MM.1S (cell line): ENCODE measurements around the gene MYOZ2.

ENCODE experiments used
- DNase-seq: peaks from one replicate; pipeline ENCODE4 v3.0.0-alpha.2; 2015
- H2AFZ ChIP-seq: fragments of 300-600 bp; sonication (generic); 2 replicates; pipeline ENCODE4 v1.6.0; 2016; ENCODE audit warnings: antibody characterized with exemption, low read length
- H3F3A ChIP-seq: fragments of 300-600 bp; sonication (generic); 2 replicates; pipeline ENCODE4 v1.6.1; 2016; ENCODE audit warnings: mild to moderate bottlenecking, antibody characterized with exemption, low read length, moderate library complexity, mixed read lengths; ENCODE audit not compliant: insufficient read depth
- H3K27ac ChIP-seq: fragments of 300-600 bp; sonication (generic); 2 replicates; pipeline ENCODE4 v1.5.1; 2016; ENCODE audit warnings: mild to moderate bottlenecking, low read length
- H3K27me3 ChIP-seq: fragments of 300-600 bp; sonication (generic); replicated peaks from 2 replicates; pipeline ENCODE4 v1.6.0; 2016; ENCODE audit warnings: low read length; ENCODE audit not compliant: insufficient read depth
- H3K36me3 ChIP-seq: fragments of 300-600 bp; sonication (generic); replicated peaks from 2 replicates; pipeline ENCODE4 v1.6.1; 2016; ENCODE audit warnings: mild to moderate bottlenecking, low read length, mixed read lengths; ENCODE audit not compliant: insufficient read depth
- H3K4me1 ChIP-seq: fragments of 300-600 bp; sonication (generic); 2 replicates; pipeline ENCODE4 v1.6.1; 2016; ENCODE audit warnings: low read length, mixed read lengths
- H3K4me2 ChIP-seq: fragments of 300-600 bp; sonication (generic); 2 replicates; pipeline ENCODE4 v1.6.0; 2016; ENCODE audit warnings: low read depth, low read length
- H3K4me3 ChIP-seq: fragments of 300-600 bp; sonication (generic); 2 replicates; pipeline ENCODE4 v1.5.1; 2016; ENCODE audit warnings: low read length, mixed read lengths
- H3K79me2 ChIP-seq: fragments of 300-600 bp; sonication (generic); 2 replicates; pipeline ENCODE4 v1.6.1; 2016; ENCODE audit warnings: mixed run types, low read length, mixed read lengths
- H3K9ac ChIP-seq: fragments of 300-600 bp; sonication (generic); 2 replicates; pipeline ENCODE4 v1.6.1; 2016; ENCODE audit warnings: low read length, mixed read lengths
- H3K9me2 ChIP-seq: fragments of 300-600 bp; sonication (generic); replicated peaks from 2 replicates; pipeline ENCODE4 v1.6.1; 2016; ENCODE audit warnings: mild to moderate bottlenecking, low read length, mixed read lengths; ENCODE audit not compliant: insufficient read depth
- H3K9me3 ChIP-seq: fragments of 300-600 bp; sonication (generic); replicated peaks from 2 replicates; pipeline ENCODE4 v1.6.1; 2016; ENCODE audit warnings: mild to moderate bottlenecking, low read length, mixed read lengths; ENCODE audit not compliant: insufficient read depth
- H4K20me1 ChIP-seq: fragments of 300-600 bp; sonication (generic); 2 replicates; pipeline ENCODE4 v1.6.1; 2016; ENCODE audit warnings: mild to moderate bottlenecking, low read length, moderate library complexity, mixed read lengths; ENCODE audit not compliant: insufficient read depth
- EZH2 ChIP-seq: fragments of 300-600 bp; sonication (generic); optimal IDR thresholded peaks from 2 replicates; pipeline ENCODE3; 2017; ENCODE audit warnings: low read depth, mild to moderate bottlenecking, antibody characterized with exemption, low read length, mixed read lengths
- EZH2phosphoT487 ChIP-seq: fragments of 300-600 bp; sonication (generic); IDR thresholded peaks from 2 replicates; pipeline ENCODE4 v1.6.1; 2018; ENCODE audit warnings: antibody characterized with exemption, low read length
- TF ChIP-seq, protein P1 (sequence below): fragments of 300-600 bp; sonication (generic); IDR thresholded peaks from 2 replicates; pipeline ENCODE4 v1.5.1; 2016; ENCODE audit warnings: antibody characterized with exemption, low read length, mixed read lengths

MYOZ2 gene

GRCh38 chr4:119232286-119232685 lies 96.7 kb downstream of the MYOZ2 start:
- H3K36me3 ChIP-seq: 0 out of 2 replicates have a peak, but pooled peaks cover 2% of the 10 kb centered on the region
- H4K20me1 ChIP-seq: no peaks in the 10 kb centered on the region; the same call in 1 of the 2 replicates
- no peak overlapping the region for H3K4me3 ChIP-seq
- TF ChIP-seq, protein P1, sequence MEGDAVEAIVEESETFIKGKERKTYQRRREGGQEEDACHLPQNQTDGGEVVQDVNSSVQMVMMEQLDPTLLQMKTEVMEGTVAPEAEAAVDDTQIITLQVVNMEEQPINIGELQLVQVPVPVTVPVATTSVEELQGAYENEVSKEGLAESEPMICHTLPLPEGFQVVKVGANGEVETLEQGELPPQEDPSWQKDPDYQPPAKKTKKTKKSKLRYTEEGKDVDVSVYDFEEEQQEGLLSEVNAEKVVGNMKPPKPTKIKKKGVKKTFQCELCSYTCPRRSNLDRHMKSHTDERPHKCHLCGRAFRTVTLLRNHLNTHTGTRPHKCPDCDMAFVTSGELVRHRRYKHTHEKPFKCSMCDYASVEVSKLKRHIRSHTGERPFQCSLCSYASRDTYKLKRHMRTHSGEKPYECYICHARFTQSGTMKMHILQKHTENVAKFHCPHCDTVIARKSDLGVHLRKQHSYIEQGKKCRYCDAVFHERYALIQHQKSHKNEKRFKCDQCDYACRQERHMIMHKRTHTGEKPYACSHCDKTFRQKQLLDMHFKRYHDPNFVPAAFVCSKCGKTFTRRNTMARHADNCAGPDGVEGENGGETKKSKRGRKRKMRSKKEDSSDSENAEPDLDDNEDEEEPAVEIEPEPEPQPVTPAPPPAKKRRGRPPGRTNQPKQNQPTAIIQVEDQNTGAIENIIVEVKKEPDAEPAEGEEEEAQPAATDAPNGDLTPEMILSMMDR: no peak
- no peak for TF ChIP-seq EZH2
- H3K27ac ChIP-seq: no peak overlapping the region
- peaks cover 7% of the 10 kb centered on the region; the same call in 1 of the 2 replicates for H3K4me1 ChIP-seq
- H3F3A ChIP-seq: no peaks in the 10 kb centered on the region
- H2AFZ ChIP-seq: no peak overlapping the region
- no peaks in the 10 kb centered on the region for H3K9me3 ChIP-seq
- H3K4me2 ChIP-seq: no peak overlapping the region
- no peaks in the 10 kb centered on the region for H3K9me2 ChIP-seq
- H3K79me2 ChIP-seq: peaks cover 81% of the 10 kb centered on the region
- DNase-seq: no peak
- H3K9ac ChIP-seq: no peak overlapping the region
- no peaks in the 10 kb centered on the region for H3K27me3 ChIP-seq

- Histone ChIP-seq H3F3A (peaks cover 4% of the 10 kb centered on the region; the same call in 1 of the 2 replicates), H4K20me1 (no peaks in the 10 kb centered on the region; the same call in 1 of the 2 replicates), H3K27me3 (no peaks in the 10 kb centered on the region), H3K36me3 (0 out of 2 replicates have a peak, but pooled peaks cover 2% of the 10 kb centered on the region), H3K79me2 (peaks cover 75% of the 10 kb centered on the region), H3K4me1 (peaks cover 15% of the 10 kb centered on the region), H3K9me2 (no peaks in the 10 kb centered on the region), H3K4me3 (no peak overlapping the region), H3K9ac (no peak overlapping the region), H3K27ac (no peak overlapping the region), H3K9me3 (no peaks in the 10 kb centered on the region), H3K4me2 (no peak overlapping the region), H2AFZ (no peak overlapping the region)
- DNase-seq: no peak
- TF ChIP-seq EZH2 (no peak), EZH2phosphoT487 (no peak)
- TF ChIP-seq, protein P1: no peak
Observed at GRCh38 chr4:119233191-119233590, 97.6 kb downstream of the MYOZ2 start.

- H3K36me3 ChIP-seq: 0 out of 2 replicates have a peak, but pooled peaks cover 2% of the 10 kb centered on the region
- peaks cover 76% of the 10 kb centered on the region for H3K79me2 ChIP-seq
- no peak for TF ChIP-seq EZH2phosphoT487
- no peak for TF ChIP-seq EZH2
- TF ChIP-seq, protein P1: no peak
- no peaks in the 10 kb centered on the region for H3K27me3 ChIP-seq
- no peak overlapping the region for H3K4me3 ChIP-seq
- H3K9me3 ChIP-seq: no peaks in the 10 kb centered on the region
- peaks cover 4% of the 10 kb centered on the region; the same call in 1 of the 2 replicates for H3F3A ChIP-seq
- no peaks in the 10 kb centered on the region; the same call in 1 of the 2 replicates for H4K20me1 ChIP-seq
- no peak overlapping the region for H3K9ac ChIP-seq
- H3K4me2 ChIP-seq: no peak overlapping the region
- H3K9me2 ChIP-seq: no peaks in the 10 kb centered on the region
- DNase-seq: no peak
- no peak overlapping the region for H3K27ac ChIP-seq
- H2AFZ ChIP-seq: no peak overlapping the region
- peaks cover 19% of the 10 kb centered on the region for H3K4me1 ChIP-seq
Observed at GRCh38 chr4:119233750-119234149, 98.1 kb downstream of the MYOZ2 start.
